Stimulated activated CD4-positive, alpha-beta T cell treated with anti-CD3 and anti-CD28 coated beads, TNF-alpha, amount 100 ng/mL, for 4 hours (primary cell): Measurements from ENCODE around the gene CYP24A1.

Source experiments
- DNase-seq, 3 experiments: peaks; one replicate each; pipeline ENCODE4 v3.0.0-alpha.2; 2020; ENCODE audit warnings: low read depth in 3 of 3

The CYP24A1 gene

DNA sequence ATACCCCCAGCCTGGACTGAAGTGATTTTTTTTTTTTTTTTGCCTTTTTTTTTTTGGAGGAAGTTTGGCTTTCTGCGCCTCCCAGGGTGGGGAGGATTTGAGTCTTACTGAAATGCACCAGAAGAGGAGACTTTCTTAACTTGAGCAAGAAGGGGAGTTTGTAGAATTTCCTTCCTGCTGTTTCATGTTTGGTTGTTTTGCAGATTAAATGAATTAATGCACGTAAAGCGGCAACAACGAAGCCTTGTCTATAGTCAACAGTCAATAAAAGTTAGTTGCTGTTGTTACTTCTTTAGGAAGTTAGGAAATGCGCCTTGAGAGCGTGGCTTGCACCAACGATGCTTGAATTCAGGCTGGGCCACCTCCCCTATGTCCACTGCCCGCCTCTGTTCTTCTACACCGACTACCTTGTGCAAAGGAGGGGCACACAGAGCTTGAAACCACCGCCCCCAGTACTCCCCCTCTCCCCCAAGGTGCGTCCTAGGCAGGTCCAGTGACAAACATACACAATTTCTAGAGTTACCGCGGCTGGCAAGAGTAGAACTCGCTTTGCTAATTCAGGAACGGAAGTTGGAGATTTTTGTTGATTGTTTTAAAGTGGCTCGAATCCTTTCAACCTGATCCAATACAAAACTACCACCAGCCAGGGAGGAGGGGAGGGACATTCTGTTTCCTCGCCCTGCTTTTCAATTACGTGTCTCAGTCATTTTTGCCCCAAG, 830 bp upstream of the CYP24A1 start:
- no peak for DNase-seq

DNA sequence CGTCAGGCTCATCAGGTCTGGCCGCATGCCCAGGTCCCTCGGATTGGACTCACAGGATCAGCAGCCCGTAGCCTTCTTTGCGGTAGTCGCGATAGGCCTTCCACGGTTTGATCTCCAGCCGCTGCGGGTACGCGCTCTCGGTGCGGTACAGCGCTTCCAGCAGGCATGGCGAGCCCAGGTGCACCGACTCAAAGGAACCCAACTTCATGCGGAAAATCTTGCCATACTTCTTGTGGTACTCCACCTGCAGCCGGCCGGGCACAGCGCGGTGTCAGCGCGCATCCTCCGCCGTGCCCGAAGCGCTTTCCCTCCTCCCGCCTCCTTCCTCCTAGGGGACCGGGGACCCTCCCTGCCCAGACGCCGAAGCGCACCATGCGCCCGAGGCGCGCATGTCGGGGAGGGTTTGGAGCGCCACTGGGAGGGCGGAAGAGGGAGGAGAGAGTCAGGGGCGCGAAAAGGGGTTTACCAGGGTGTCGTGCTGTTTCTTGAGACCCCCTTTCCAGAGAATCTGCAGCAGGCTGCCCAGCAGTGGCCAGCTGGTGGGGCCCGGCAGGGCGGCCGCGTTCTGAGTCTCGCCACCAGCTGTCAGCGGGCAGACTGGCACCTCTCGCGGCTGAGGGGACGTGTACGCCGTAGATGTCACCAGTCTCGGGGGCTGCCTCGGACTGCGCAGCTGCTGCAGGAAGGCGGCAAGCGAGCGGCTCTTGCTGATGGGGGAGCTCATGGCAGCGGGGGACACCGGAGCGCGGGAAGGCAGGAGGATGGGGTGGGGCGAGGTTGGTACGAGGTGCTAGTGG, 732 bp downstream of the CYP24A1 start:
- no peak for DNase-seq

DNA sequence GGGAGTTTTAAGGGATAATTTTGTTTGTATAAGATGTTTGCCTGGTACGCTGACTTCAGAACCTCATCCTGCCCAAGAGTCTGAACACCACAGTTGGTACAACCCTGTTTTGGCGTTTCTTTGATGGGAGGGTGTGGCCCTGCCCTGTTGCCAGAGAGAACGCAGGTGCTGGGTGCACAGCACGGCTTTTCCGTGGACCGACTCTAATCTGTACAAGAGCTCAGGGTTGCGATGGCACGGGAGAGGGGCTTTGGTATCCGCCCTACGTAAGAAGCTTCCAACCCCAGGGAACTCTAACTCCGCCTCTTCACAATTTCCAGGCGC, 1.3 kb downstream of the CYP24A1 start:
- DNase-seq: no peak

DNA sequence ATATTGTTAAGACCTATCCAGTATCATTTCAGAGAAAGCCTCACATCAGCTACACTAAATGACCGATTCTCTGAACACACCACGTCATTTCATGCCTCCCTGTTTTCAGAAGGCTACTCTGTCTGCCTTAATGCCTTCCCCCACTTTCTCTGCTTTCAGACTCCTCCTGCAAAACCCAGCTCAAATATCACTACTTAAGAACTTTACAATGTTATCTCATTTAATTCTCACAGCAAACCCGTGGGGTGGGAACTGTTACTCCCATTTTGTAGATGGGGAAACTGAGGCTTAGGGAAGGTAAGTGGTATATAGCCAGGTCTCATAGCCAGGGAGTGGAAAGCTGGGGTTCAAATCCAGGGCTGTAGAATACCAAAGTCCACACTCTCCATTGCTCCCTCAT, 2.8 kb downstream of the CYP24A1 start:
- no peak for DNase-seq

DNA sequence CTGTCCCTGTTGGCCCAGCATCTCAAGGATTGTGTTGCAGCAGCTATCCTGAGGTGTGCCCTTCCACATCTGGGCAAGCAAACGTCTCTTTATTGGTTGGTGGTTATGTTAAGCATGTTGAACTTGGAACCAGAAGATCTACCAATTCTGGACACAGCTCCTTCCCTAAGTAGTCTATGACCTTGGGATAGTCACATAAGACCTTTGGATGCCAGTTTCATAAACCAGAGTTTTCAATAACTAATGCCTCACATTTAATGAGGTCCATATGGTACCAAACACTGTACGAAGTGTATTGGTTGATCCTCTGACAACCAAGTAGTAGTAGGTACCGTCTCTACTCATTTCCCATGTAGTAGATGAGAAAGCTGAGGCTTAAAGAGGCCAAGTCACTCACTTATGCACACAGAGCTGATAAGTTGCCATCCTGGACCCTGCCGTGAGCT, 3.7 kb downstream of the CYP24A1 start:
- DNase-seq: no peak

DNA sequence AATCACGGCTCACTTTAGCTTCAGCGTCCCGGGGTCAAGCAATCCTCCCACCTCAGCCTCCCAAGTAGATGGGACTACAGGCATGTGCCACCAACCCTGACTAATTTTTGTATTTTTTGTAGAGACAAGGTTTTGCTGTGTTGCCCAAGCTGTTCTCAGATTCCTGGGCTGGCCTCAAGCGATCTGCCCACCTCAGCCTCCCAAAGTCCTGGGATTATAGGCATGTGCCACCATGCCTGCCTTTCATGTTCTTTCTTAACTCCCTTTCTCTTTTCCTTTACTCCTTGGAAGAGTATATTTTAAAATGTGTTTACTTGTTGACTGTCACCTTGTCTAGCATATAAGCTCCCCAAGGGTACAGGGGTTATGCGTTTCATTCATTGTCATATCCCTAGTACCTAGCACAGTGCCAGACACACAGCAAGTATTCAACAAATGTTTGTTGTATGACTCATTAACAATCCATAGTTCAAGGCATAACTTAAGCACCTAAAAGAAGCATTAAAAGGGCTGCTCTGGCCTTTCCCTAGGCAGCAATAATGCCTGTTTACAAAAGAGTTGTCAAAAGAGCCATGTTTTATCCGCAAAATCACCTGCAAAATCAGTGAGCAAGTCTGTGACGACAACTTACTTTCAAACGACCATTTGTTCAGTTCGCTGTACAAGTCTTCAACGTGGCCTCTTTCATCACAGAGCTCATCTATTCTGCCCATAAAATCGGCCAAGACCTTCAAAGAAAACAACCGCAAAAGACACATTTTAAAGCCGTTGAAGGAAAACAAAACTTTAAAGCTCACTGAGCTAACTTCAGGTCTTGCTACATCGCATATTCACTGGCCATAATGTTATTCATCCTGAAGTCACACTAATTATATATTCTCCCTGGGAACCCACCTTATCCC, 4.6 kb downstream of the CYP24A1 start:
- no peak for DNase-seq

DNA sequence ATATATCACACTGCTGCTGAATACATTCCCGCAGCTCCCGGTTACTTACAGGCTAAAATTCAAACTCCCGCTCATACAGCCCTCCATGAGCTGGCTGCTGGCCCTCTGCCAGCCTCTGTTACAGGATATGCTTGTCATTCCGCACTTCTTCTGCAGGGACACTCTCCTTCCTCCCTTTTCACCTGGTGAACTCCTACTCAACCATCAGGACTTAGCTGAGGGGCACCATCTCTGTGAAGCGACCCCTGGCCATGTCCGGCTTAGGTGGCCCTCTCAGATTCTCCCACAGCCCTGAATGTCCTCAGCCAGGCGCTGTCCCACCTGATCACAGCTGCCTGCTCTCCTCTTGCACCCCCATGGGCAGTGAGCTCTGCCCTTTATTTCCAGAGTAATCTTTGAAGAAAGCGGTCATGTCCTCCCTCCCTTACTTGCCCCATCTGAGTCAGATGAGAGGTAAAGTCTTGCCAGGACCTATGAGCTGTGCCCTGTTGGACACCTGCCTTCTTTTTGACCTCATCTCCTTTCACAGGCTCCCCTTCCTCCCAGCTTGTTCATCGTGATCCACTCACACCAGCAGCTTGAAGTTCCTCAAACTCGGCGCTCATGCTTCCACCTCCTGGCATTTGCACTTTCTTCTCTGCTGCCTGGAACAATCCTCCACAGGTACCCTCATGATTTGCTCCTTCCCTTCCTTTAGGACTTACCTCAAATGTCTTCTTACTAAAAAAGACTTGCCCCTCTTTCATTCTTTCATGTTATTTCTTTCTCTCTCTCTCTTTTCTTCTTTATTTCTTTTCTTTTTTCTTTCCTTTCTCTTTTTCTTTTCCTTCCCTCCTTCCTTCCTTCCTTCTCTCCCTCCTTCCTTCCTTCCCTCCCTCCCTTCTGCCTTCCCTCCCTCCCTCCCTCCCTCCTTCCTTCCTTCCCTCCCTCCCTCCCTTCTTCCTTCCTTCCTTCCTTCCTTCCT, 5.6 kb downstream of the CYP24A1 start:
- no peak for DNase-seq

DNA sequence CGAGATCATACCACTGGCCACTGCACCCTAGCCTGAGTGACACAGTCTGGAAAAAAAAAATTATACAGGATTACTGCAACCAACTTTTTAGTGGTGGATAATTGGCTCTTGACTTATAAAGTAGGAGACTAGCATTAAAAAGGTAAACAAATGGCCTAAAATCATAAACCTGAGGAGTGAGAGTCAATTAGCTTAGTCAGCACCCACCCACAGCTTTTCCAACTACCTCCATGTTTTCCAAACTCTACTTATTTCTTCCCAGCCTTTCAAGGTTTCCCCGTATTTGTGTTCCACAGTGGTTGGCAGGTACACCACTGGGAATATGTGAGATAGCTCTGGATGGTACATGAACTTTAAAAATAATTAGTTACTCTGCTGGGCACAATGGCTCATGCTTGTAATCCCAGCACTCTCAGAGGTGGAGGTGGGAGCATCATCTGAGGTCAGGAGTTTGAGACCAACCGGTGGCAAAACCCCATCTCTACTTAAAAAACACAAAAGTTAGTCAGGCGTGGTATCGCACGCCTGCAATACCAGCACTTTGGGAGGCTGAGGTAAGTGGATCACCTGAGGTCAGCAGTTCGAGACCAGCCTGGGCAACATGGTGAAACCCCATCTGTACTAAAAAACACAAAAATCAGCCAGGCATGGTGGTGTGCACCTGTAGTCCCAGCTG, 6.7 kb downstream of the CYP24A1 start:
- no peak for DNase-seq

DNA sequence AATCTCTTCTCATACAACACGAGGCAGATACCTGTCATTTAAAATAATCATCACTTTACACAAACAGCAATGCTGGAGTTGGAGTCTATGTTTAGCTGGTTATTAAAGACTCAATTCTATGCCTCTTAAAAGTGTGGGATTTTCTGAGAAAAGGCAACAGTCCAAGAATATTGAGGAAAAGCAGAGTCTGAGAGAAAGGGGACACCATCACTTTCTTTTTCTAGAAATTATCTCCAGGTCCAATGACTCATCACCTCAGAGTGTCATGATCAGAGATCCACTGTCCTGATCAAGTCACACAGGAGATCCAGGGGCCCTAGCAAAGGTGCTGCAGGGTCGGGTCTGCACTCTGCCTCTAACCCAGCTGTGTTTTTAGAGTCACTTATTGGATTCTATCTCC, 8.0 kb downstream of the CYP24A1 start:
- no peak for DNase-seq

DNA sequence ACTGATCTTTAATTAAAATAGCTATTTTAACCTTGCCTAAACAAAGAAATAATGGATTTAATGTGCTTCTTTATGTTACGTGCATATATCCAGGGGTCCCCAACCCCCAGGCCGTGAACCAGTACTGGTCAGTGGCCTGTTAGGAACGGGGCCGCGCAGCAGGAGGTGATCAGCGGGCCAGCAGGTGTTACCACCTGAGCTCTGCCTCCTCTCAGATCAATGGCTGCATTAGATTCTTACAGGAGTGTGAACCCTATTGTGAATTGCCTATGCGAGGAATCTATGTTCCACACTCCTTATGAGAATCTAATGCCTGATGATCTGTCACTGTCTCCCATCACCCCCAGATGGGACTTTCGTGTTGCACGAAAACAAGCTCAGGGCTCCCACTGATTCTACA, 8.8 kb downstream of the CYP24A1 start:
- DNase-seq: no peak

DNA sequence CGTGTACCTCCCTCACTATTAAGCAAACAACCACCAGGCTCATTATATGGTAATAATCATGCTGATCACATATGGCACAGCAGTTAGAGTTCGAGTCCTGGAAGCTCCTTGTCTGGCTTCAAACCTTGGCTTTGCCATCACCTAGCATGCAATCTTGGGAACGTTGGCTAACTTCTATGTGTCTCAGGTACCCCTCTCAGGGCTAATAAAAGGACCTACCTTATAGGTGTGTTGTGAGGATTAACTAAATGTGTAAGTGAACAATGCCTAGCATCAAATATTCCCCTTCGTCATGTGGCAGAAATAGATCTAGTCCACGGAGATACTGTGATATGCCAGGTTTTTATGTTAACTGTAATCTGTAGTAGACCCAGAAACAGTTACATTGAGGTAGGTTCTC, 10.4 kb downstream of the CYP24A1 start:
- DNase-seq: no peak

DNA sequence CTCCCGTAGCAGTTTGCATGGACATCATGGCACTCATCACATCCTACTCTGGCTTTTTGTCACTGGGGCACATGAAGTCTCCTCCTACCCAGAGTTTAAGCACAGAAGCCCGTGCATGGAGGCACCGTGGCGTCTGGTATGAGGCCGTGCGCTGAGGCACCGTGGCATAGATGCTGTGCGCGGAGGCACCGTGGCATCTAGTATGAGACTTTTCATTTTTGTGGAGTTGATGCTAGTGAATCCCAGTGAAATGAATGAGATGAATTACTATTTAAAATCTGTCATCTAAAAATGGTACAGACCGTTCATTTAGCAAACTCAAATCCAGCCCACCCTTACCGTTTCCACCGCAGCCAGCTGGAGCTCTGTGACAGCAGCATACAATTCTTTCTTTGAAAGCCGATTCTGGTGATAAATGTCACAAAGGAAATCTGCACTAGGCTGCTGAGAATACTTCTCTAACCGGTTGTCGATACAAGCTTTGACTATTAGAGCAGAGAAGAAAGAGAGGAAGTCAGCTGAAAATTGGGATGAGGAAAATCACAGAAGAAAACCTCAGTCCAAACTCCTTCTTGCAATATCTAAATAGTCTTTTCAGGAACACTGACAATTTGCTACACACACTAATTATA, 11.3 kb downstream of the CYP24A1 start:
- DNase-seq: no peak

DNA sequence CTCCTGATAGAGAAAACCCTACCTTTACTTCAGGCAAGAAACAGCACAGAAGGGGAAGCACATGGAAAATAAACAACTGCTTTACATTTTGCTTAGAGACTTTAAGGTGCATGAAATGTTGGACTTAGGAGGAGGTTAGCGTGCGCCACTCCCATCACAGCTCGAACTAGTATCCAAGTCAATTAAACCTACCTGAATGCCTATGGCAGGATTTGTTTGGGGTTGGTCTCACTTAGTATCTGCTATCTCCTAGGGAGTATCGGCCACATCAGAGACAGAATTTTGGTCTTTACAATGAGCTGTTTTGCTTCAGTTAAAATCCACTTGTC, 12.0 kb downstream of the CYP24A1 start:
- DNase-seq: no peak

DNA sequence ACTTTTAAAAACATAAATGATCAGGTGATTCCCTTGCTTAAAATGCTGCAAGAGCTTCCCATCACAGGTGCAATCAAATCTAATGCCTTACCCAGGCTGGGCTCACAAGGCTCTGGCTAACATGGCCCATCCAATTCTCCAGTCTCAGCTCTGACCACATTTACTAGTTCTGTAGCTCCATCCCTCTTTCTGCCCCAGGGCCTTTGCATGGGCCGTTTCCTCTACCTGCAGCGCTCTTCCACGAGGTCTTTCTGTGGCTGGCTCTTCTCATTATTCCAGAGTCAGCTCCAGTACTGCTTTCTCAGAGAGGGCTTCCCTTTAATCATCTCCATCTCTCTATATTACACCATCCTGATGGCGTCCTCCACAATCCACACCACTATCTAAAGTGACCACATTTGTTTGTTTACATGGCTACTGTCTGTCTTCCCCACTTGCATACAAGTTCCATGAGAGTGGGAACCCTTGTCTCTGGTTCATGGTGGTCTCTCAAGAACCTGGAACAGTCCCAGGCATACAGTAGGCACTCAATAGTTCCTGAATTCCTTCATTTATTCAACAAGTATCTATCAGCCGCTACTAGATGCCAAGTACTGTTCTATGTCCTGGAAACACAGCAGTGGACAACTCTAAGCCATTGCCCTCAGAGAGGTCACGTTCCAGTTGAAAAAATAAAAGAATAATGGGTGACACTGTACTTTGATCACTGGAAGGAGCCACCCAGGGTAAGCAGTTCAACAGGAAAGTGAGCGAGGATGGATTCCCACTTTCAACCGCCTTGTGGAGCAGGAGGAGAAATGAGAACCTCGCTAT, 12.6 kb downstream of the CYP24A1 start:
- no peak for DNase-seq

DNA sequence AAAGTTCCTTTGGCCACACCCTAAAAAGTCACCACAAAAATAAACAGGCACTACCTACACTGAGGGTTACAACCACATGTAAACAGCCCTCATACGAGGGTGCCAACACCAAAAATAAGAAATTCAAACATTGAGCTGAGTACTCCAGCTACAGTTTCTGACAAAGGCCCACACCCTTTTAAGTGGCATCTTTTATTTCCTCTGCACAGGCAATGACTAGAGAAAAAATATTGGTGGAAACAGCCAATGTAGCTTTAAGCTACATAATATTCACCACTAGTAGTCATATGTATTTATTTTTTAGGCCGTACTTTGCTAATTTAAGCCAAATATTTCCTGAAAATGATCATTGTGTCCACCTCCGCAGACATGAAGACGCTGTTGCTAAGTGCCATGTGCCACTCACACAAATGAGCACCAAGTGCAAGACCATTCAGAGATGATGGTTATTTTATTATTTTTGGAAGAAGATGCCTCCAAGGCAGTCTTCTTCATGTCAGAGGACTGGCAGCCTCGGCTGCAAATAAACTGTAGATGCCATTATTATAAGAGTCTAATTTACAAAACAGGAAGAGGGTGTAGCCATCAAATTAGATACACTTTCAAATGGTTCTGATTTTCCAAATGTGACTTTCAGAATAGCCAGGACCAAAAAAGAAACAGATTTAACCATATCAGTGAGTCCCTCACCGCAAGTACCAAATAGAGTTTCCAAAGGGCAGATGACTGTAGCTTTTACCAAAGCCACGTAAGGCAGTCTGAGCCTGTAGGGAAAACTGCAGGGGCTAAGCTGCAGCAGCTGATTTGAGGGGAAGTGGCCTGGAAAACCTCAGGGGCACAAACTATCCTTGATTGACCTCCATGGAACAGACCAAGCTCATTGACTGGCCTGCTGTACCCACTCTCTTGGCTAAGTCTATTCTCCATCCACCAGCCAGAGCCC, 13.4 kb downstream of the CYP24A1 start:
- DNase-seq: no peak

DNA sequence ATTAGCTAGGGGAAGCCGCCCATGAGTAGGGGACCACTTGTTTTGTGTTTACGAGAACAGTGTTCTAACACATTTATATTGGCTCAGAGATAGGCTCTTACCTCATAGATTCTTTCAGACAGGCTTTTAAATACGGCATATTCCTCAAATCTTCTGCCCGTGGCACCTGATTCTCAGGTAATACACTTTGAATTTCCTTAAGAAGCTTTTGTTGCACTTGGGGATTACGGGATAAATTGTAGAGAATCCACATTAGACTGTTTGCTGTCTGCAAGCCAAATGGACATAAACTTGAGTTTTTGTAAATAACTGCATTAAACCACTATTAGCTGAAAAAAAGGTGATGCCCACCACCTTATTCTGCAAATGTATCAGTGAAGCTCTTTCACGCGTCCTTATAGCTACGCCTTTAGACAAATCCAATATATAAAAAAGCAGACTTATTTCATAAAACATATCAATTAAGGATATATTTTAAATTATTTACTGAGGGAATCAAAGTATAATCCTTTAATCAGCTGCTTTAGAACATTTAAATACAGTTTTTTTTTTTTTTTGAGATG, 14.8 kb downstream of the CYP24A1 start:
- DNase-seq: no peak

DNA sequence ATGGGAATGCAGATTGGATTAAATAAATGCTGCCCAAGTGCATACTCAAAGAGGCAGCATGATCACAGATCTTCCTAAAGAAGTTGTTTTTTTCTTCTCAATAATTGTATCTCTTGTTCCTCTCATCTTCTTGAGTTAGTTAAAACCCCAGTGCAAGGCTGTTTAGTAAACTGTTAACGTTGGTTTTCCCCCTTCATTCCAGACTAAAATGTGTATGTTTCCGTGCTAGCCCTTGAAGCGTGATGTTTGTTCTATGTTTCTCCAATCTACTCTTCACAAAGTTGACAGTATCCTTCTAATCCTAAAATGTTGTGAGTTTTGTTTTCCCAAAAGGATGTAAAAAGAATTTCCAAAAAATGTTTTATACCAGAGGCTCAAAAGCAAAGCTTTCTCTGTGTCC, 15.6 kb downstream of the CYP24A1 start:
- DNase-seq: no peak
